ENCODE results near the gene SCNN1A.

Gene SCNN1A

GRCh38 chr12:6383572-6384498 lies 8.5 kb upstream of the SCNN1A start, which contains the start of gene LTBR:
Gene LTBR, plus strand, starts transcription at chr12:6384162. Its CDS starts 197 bp downstream, at chr12:6384359.
- no peak for DNase-seq

GRCh38 chr12:6382982-6383381 lies 7.6 kb upstream of the SCNN1A start:
- no peak for DNase-seq

- no peak for DNase-seq
Measured at GRCh38 chr12:6382371-6382770, 7.0 kb upstream of the SCNN1A start.

GRCh38 chr12:6380141-6381121 lies 5.1 kb upstream of the SCNN1A start:
- DNase-seq: no peak

GRCh38 chr12:6378709-6379472 lies 3.5 kb upstream of the SCNN1A start:
- DNase-seq: no peak

DNA sequence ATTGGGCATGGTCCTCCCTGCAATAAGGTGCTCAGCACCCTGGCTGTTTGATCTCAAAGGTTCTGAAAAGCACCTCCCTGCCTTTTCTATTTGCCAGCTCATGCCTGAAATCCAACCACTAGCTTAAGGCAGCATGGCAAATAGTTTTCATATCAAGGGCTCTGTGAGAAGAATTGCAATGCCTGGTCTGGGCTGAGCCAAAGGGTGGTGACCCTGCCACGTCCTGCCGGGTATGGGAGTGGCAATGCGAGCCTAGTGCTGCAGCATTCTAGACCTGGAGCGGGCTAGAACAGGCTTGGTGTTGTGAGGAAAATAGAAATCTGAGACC lies 2.3 kb upstream of the SCNN1A start:
- DNase-seq: peak; percentile 29

DNA sequence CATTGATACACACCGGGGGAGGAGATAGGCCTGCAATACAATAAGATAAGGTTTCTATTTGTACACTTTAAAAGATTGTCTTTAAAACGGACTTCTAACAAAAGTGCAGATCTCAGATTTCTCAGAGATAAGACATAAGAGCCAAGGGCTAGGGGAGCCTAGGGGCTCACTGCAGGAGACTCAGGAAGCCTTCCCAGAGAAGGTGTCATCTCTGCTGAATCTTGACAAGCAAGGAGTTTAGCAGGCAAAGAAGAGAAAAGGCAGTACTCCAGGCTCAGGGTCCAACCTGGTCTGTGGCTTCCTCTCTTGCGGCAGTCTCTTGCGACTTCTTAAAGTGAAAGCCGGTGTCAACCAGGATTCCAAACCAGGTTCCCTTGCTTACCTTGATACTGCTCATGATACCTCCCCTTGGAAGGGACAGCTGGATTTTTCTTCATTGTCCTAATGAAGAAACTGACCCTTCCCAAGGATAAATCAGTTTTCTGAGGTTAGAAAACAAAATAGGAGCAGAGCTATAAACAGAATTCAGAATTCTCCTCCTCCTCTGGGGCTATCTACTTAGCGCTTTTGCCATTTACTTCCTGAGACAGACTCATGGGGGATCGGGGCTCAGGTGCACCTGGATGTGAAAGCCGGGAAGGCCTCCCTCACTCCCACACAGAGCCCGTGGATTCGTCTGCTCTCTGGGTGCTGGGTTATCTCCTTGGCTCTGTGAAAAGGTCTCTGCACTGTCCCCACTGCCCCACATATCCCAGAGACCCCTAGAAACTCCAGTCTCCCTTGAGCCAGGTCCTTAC lies 1.7 kb upstream of the SCNN1A start:
- no peak for DNase-seq

DNA sequence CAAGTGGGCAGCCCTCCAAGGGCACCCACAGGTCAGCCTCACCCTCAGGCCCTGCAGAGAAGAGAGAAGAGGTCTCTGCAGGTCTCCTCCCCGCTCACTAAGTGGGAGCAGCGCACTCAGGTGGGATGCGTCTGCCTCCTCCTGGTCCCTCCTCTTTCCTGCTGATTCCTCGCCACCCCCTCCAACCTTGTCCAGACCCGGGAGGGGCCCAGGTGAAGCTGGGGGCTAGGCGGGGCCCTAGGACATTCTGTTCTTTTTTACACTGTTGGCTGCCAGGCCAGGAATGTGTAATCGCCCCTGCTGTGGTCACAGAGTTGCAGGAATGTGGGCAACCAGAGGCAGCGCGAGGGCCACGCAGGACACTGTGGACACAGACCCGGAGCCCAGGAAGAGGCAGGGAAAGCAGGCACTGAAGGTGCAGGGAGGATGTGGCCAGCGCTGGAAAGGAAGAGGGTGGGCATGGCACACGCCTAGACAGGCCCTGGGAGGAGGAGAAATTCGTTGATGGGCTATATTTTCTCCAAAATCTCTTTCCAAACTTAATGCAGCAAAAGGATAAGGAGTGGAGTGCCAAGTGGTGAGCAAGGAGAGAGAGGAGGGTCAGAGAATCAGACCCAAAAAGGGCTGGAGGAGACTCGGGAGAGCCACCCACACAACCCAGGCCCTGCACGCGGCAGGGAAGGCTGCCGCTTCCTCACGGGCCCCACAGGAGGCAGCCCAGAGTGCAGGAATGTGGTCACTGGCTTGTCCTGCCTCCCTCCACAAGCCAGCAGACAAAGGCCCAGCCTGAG lies 911 bp upstream of the SCNN1A start:
- DNase-seq: peak; percentile 50

GRCh38 chr12:6374786-6375160 lies 590 bp downstream of the SCNN1A start:
- no peak for DNase-seq

DNA sequence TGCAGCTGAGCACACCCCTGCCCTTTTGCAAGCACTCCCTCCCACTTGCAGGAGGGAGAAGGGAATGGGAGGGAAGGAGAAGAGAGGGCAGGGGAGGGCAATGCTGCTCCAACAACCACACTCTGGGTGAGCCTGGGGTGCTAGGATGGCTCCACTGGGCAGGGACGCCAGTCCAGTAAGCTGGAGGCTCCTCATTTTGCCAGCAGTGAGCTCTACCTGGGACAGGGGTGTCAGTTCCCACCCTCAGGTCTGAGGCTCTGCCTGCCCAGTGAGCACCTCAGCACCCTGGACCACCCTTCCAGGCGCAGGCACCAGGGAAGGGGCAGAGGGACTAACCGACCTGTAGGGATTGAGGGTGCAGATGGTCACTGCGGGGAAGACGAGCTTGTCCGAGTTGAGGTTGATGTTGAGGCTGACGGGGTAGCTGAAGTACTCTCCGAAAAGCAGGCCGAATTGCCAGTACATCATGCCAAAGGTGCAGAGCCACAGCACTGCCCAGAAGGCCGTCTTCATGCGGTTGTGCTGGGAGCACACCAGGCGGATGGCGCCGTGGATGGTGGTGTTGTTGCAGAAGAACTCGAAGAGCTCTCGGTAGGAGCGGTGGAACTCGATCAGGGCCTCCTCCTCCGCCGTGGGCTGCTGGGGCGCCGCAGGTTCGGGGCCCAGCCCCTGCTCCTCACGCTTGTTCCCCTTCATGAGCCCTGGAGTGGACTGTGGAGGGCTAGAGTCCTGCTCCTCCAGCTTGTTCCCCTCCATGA lies 1.2 kb downstream of the SCNN1A start:
- DNase-seq: peak; percentile 67

- peak; percentile 97 for DNase-seq
Measured at GRCh38 chr12:6373022-6373787, 2.2 kb downstream of the SCNN1A start.

GRCh38 chr12:6372403-6373003 lies 2.9 kb downstream of the SCNN1A start:
- DNase-seq: peak; percentile 95

DNA sequence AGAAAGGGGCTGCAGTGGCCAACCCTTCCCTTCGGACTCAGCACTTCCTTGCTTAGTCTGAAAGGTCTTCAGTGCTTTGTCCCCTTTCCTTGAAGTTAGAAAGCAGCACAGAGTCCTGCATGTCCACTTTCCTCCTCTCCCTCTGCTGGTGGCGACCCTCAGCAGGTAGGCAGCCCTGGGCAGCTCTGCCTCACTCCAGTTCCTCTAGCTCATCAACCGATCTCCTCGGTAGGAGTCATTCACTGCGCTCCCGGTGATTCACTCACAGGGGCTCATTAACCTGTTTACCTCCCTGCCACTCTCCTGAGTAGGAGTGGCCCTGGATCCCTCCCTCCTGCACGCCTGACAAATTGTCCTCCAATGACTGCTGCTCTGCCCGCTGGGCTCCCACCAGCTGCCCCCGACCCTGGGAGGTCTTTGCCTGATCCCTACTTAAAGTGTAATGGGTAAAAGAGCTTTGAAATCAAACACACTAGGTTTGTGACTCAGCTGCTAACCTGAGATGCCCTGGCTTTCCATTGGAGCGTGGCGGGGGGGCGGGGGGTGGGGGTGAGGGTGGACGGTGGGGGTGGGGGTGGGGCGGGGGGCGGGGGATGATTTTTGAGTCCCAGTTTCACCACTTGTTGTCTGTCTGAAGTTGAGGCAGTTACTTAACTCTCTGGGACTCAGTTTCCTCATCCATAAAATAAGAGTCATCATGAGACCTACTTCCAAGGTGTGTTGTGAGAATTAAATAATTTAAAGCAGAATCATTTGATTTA lies 4.2 kb downstream of the SCNN1A start:
- peak; percentile 99 for DNase-seq

- peak; percentile 72 for DNase-seq
Measured at GRCh38 chr12:6370576-6370935, 4.8 kb downstream of the SCNN1A start.

DNA sequence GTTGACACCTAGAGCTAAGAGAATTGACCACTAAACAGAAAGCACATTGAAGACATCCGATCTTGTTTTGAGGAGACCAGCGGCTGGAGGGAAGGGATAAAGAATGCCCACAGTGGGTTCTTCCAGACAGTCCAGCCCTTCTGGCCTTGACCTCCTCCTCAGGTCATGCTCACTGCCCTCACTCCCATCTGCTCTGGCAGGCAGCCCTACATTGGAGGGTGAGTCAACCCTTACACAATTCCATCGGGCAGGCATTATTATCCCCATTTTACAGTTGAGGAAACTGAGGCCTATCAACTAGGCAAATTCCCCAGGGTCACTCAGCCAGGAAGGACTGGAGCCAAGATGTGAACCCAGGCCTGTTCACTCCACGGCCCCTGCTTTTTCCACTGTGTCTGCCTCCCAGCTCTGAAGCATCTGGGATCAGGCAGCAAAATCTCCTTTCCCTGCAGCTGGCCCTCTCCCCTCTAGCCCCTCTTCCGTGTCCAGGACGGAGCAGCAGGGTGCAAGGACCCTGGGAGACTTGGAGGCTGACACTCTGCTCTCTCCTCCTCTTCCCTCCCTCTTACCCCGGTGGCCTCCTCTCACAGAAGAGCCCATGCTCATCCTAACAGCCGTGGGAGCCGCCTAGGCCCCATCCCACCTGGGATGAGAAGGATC lies 5.3 kb downstream of the SCNN1A start:
- DNase-seq: peak; percentile 38

DNA sequence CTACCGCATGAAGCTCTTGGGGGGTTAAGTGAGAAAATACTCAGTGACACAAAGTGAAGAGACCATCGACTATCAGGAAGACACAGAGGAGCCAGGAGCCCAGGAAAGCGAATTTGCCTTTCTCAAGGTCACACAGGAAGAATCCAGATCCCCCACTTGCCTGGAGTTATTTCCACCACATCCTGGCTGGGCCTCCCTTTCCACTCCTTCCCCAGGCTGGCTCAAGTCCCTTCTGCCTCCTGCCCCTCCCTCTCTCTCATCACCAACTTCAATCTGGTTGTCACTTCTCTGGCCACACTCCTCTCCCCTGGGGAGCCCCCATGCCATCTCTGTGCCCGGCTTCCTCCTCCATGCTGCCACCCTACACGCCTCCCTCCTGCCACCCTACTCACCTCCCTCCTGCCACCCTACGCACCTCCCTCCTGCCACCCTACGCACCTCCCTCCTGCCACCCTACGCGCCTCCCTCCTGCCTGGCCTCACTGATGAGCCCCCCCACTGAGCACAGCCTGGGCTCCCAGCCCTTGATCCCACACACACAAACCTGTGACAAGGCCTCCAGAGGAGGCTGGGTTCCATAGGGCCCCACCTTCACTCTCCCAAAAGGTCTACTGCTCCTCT lies 6.3 kb downstream of the SCNN1A start:
- peak; percentile 50 for DNase-seq
